ENCODE data around the gene CDCA5.
"Not testable (repeated sequence)": the region's sequence is repeated elsewhere in the genome, so short reads cannot be mapped to it uniquely, and the experiment has no call there.

CDCA5 gene

GRCh38 chr11:65119670-65119995 lies 35.8 kb upstream of the CDCA5 start:
- DNase-seq (ENCODE audit: low spot score) = no peak

GRCh38 chr11:65118891-65119669 lies 35.2 kb upstream of the CDCA5 start:
- DNase-seq (ENCODE audit: low spot score) = not testable (repeated sequence)

GRCh38 chr11:65118097-65118837 lies 34.4 kb upstream of the CDCA5 start:
- DNase-seq (ENCODE audit: low spot score) = no peak

- DNase-seq (ENCODE audit: low spot score) = peak; percentile 100
These were observed 33.6 kb upstream of the CDCA5 start, which contains the start of gene ZNHIT2 for GRCh38 chr11:65117206-65118096. TSS of gene ZNHIT2 (minus strand) at chr11:65117701. CDS start at chr11:65117653, 48 bp downstream.

GRCh38 chr11:65116370-65117205 lies 32.7 kb upstream of the CDCA5 start:
- peak; percentile 51 for DNase-seq (ENCODE audit: low spot score)

- DNase-seq (ENCODE audit: low spot score) = no peak
These were observed 31.7 kb upstream of the CDCA5 start for GRCh38 chr11:65115361-65116082.

GRCh38 chr11:65114538-65115171 lies 30.8 kb upstream of the CDCA5 start:
- no peak for DNase-seq (ENCODE audit: low spot score)

- no peak for DNase-seq (ENCODE audit: low spot score)
These were observed 30.0 kb upstream of the CDCA5 start for GRCh38 chr11:65113839-65114238.

GRCh38 chr11:65113361-65113756 lies 29.5 kb upstream of the CDCA5 start:
- no peak for DNase-seq (ENCODE audit: low spot score)

- peak; percentile 77 for DNase-seq (ENCODE audit: low spot score)
These were observed 28.9 kb upstream of the CDCA5 start for GRCh38 chr11:65112546-65113360.

GRCh38 chr11:65111744-65112545 lies 28.1 kb upstream of the CDCA5 start, which contains the start of gene TM7SF2:
TSS of gene TM7SF2 (plus strand) at chr11:65111872. CDS start at chr11:65112016, 144 bp downstream.
- peak; percentile 94 for DNase-seq (ENCODE audit: low spot score)

- no peak for DNase-seq (ENCODE audit: low spot score)
These were observed 27.4 kb upstream of the CDCA5 start for GRCh38 chr11:65111159-65111743.

GRCh38 chr11:65110354-65110861 lies 26.6 kb upstream of the CDCA5 start:
- peak; percentile 96 for DNase-seq (ENCODE audit: low spot score)

GRCh38 chr11:65109231-65110198 lies 25.7 kb upstream of the CDCA5 start:
- DNase-seq (ENCODE audit: low spot score) = no peak

- no peak for DNase-seq (ENCODE audit: low spot score)
These were observed 24.8 kb upstream of the CDCA5 start for GRCh38 chr11:65108469-65109123.
